HS-5 (cell line): Measurements from ENCODE around the gene GINS1.
"Not testable (repeated sequence)": the region's sequence is repeated elsewhere in the genome, so short reads cannot be mapped to it uniquely, and the experiment has no call there.

Source experiments
- DNase-seq: peaks from one replicate; pipeline ENCODE4 v3.0.0-alpha.2; 2012; ENCODE audit warnings: low read depth

The GINS1 gene

DNA sequence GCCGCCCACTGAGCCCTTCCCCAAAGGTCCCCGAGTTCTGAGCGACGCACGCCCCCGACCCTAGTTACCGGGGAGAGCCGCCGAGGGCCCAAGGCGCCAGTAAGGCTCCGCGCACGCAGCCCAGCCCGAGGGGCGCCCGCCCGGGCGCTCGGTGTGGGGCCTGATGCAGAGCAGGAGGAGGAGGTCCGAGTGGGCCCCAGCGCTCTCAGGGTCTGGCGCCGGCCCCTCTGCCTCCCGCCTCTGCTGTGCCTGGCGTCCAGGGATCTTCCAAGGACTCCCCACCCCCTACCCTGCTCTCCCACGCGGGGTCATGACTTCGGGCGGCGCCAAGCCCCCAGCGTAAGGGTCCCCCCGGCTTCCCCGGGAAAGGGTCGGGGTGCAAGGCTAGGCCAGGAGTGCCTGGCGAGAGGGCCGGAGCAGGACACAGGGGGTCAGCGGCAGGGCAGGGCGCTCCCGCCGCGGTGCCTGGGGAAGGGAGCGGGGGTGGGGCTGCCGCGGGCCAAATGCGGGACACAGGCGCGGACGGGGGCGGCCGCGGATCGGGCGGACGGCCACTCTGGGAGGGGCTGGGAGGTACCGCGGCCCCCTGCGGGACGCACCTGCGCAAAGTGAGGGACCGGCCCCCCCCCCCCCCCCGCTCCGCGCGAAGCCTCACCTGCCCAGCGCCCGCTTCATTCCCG lies 17.5 kb upstream of the GINS1 start:
- DNase-seq = no peak

DNA sequence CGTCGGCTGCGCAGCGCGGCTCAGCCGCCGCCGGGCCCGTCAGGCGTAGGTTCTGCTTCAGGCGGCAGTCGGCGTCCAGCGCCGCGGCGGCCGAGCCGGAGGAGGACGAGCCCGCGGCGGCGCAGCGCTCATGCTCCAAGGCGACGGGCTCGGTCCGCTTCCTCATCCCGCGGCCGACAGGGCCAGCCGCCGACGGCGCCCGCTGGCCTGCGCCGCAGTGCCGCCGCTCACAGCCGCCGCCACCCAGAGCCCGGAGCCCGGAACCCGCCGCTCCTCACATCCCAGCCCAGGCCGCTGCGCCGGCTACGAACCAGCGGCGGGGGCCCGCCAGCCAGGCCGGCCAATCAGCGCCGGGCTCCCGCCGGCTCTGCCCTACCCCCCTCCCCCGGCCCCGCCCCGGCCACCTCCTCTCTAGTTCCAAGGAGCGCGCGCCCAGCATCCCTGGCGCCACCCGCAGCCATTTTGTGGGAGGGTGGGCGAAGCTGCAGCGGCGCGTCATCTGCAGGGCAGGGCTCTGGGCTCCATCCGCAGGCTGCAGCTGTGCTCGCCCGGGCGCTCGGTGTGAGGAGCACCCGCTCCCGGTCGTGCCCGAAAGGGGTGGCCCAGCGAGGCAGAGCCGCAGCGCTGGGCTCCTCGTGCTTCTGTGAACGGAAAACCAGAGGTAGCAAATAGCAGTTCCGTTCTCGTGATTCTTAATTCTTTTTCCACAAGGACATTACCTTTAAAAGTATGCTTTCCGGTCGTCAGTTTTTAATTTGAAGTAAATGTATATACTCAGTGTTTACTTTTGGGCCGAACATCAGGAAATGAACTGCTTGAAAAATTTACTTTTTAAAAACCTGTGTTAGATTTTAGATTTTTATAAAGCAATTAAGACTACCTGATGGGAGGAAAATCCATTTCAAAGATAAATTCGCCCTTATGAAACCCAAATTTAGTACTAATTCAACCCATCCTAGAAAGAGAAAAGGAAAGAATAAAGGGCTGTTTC lies 16.6 kb upstream of the GINS1 start, which contains the start of gene ABHD12:
Gene ABHD12 (minus strand): TSS at position 298 of the 991 bp plus-strand sequence. CDS start 132 bp downstream, at position 166.
- peak; percentile 72 for DNase-seq

DNA sequence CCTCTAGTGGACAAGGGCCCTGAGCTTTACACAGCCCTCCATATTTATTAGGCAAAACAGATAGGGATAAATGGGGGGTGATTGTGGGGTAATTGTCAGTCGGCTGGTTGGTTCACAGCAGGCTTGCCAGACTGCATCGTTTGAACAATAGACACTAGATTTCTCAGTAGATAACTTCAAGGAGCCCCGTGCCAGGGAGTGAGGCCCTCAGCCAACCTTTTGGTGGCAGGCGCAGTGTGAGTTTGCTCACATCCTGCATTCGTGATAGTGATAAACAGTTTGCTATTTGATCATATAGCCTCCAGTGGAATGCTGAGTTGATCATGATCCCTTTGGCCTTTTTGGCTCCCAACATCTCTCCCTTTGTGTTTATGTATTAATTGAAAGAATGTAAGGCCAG lies 13.2 kb upstream of the GINS1 start:
- no peak for DNase-seq

DNA sequence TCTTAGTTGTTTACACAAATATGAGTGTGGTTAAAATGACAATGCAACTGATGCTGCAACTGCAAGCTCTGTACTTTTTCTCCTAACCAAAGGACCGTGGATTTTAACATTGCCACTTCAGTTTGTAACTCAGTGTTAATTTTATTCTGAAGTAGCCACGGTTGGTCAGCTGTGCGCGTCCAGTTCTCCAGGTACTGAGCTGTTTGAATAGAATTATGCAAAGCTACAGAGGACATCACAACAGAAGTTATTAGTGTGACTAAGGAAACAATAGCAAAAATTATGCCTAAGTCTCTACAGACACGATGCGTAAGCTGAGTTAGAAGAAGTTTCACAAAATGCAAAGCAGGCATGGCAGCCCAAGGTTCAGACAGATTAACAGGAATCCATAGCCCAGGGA lies 12.5 kb upstream of the GINS1 start:
- DNase-seq = no peak

DNA sequence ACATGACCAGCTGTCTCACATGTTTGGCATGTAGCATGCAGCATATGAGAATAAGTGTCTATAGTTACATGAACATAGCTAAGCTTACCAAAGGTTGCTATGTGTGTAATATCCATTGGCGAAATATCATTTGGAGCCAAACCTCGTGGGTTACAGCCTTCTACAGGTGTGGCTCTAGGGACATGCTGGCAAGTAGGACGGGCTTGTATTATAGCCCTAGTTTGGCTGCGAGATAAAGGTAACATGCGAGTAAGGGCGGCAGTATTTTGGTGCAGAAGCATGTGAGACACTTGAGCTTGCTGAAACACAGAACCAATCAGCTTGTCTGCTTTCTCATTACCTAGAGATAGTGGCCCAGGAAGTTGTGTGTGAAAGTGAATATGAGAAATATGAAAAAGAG lies 10.4 kb upstream of the GINS1 start:
- DNase-seq = no peak

DNA sequence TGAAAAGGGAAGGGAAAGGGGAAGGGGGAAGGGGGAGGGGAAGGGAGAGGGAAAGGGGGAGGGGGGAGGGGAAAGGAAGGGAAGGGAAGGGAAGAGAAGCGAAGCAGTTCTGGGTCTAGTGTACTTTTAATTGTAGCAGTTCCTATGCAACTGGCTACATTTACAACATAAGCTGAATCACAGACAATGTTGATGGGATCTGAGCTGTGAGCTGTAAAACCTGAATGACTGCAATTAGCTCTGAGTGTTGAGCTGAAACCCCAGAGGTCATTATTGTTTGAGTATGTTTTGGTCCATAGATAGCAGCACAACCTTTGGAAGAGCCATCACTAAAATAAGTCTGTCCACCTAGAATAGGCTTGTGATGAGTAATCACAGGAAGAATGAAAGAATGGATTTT lies 9.7 kb upstream of the GINS1 start:
- DNase-seq = no peak

DNA sequence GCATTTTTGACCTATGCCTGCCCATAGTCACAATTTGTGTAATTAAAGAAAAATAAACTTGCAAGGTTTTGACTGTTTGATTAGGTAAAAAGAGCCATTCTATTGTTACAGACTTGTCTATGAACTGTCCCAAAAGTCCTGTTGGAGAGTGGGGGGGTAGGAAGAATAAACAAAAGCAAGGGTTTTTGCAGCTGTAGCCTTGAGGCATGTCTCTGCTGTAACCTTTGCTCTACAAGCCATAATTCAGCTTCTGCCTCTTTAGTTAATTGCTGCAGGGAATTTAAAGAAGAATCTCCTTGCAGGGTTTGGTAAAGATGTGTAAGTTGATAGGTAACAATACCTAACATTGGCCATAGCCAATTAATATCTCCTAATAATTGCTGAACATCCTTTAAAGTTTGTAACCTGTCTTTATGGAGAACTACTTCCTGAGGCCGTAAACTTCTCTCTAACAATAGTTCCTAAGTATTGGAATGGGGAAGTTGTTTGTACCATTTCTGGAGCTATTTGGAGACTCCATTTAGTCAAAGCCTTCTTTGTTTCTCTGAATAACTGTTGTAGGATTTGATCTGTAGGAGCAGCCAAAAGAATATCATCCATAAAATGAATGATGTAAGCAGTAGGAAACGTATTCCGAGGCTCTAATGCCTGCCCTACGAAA lies 9.0 kb upstream of the GINS1 start:
- no peak for DNase-seq

GRCh38 chr20:25399037-25399430 lies 8.4 kb upstream of the GINS1 start:
- peak; percentile 76 for DNase-seq

DNA sequence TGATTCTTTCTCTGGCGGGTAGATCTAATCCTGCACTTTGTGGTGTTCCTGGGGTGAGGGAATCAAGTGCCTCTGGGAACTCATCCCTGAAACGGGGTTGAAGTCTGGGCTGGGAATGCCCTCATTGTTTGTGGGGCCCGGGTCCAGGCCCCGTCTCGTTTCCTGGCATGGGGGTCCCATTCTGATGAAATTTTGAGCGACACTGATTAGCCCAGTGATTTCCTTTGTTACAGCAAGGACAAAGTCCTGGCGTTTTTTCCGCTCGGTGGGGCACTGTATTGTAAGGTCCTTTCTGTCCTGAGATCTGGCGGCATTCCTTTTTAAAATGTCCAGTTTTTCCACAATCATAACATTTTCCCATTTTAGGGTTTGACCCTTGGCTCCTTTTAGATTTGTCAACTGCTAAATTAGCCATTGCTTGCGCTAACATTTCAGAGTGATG lies 7.2 kb upstream of the GINS1 start:
- DNase-seq = not testable (repeated sequence)

- DNase-seq = no peak
These were observed 4.9 kb upstream of the GINS1 start for GRCh38 chr20:25402583-25402982.

GRCh38 chr20:25408170-25408547 lies 686 bp downstream of the GINS1 start:
- no peak for DNase-seq

DNA sequence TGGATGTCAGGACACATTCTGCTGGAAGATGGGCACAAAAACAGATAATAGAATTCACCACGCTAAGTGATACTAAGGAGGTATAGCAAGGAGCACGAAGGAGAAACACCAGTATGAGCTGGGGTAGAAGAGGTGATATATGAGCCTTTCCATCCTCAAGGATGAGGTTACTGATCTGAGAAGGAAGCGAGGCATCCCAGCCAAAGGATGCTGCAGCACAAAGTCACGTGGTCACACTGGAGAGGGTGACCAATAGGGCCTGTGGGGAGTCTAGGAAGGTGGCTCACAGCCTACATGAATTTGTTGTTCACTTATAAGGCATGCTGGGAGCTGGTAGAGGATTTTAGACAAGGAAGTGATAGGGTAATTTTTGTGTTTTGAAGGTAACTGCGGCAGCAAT lies 1.4 kb downstream of the GINS1 start:
- DNase-seq = no peak

GRCh38 chr20:25418776-25419175 lies 11.3 kb downstream of the GINS1 start:
- DNase-seq = peak; percentile 49

DNA sequence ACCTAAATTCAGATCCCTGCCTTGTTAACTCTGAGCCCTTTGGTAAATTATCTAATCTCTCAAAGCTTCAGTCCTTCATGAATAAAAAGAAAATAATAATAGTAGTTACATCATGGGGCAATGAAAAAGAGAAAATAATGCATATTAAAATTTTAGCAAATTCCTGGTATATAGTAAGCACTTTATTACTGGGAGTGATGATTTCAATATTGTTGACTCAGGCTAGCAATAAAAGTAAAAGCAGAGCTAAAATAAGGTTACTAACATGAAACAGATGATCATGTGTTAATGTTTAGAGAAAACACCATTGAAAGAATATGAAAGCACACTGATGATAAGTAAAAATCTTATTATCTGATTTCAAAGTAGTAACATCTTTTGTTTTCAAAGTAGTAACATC lies 13.6 kb downstream of the GINS1 start:
- no peak for DNase-seq

GRCh38 chr20:25422032-25422431 lies 14.6 kb downstream of the GINS1 start:
- DNase-seq = no peak

DNA sequence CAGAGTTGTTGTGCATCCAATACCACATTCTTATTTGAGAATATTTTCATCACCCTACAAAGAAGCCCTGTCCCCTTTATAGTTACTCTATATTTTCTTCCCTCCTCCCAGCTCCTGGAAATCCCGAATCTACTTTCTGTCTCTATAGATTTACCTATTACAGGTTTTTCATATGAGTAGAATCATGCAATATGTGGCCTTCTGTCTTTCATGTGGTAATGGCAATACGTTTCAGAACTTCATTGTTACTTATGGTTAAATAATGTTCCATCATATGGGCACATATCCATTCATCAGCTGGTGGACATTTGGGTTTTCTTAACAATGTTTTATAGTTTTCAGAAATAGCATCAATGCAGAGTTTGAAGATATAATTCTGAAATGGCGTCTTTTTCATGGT lies 17.1 kb downstream of the GINS1 start:
- DNase-seq = no peak

- DNase-seq = no peak
These were observed 29.7 kb downstream of the GINS1 start for GRCh38 chr20:25437153-25437581.

- DNase-seq = no peak
These were observed 31.9 kb downstream of the GINS1 start for GRCh38 chr20:25439328-25439727.

DNA sequence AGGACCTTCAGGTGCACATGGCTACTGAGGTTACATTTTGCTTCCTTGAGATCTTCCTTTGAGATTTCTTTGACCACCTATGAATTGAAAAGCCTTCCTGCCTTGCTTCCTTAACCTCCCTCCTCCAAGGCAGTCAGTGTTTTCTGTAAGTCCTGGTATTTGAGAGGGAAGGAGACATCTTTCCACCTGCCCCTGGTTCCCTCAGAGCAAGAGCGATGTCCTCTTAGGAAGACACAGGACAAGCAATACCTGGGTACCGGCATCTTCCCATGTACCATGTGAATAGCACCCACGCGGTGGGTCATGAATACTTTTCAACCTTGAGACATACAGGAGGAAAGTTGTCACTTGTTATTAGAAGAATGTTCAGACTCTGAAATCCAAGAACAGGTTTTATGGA lies 37.1 kb downstream of the GINS1 start:
- no peak for DNase-seq

DNA sequence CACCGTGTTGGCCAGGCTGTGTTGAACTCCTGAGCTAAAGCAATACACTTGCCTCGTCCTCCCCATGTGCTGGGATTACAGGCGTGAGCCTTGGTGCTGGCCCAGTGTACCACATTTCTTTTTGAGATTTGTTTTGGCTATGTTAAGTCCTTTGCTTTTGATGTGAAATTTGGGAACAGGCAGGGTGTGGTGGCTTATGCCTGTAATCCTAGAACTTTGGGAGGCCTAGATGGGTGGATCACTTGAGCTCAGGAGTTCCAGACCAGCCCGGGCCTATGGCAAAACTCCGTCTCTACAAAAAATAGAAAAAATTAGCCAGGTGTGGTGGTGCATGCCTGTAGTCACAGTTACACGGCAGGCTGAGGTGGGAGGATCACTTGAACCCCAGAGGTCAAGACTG lies 40.2 kb downstream of the GINS1 start:
- DNase-seq = no peak

- DNase-seq = no peak
These were observed 44.9 kb downstream of the GINS1 start for GRCh38 chr20:25452333-25452732.

DNA sequence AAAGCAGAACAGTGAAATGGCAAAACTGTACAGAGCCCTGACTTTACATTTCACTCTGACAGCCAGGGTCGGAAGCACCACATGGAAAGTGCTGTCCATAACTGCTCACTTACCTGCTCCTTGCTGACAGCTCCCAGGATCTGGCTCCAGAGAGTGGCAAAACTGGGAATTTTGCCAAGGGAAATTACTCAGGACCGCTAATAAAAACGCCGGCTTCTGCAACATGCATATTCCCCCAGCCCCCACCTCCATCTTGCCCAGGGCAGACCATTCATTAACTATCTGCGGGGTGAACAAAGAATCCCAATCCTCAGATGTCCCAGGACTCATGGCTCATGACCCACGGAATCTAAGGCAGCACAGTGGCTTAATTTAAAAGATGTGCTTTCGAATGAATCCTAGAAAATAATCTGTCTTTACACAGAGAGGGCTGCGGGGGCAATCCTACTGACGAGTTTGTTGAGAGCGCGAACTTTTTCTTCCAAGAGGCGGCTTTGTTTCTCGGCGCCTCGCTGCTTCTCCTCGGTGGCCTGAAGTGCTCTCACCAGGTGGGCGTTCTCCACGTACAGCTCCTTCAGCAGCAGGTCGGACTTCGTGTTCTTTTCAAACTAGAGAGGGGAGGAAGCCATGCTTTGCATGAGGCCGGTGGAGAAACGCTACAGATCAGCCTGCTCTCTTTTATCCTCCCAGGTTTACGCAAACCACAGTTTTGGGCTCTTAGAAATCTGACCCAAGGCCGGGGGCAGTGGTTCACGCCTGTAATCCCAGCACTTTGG lies 45.8 kb downstream of the GINS1 start:
- no peak for DNase-seq
